Naive thymus-derived CD8-positive, alpha-beta T cell (primary cell): Measurements from ENCODE around the gene DHX34. TPM values are rescaled to one million over a fixed set of nuclear protein-coding genes. Genes with fewer than 3 reads are reported as not detected.

Experiments used
- ATAC-seq, 2 donors: fragments of 150-1000 bp; cut with Tn5 transposase in 1 of 2; sonication (Bioruptor Pico), chemical (Tn5 transposase) in 1 of 2; 1 replicate in 1 of 2; 2 replicates in 1 of 2; pipeline ENCODE4 v1.10.0; 2021; ENCODE audit warnings: mild to moderate bottlenecking in 2 of 2, moderate library complexity in 2 of 2
- POLR2A ChIA-PET: fragments of 350-600 bp; sonication (Branson Sonifier 250); formaldehyde crosslinking; loops from one replicate; lab custom pipeline; 2021; ENCODE audit warnings: antibody characterized with exemption; lab: Charles Lee
- DNase-seq, 10 donors: peaks; one replicate each; pipeline versions ENCODE4 v3.0.0 to v3.0.0-alpha.2; 2020 to 2022
- H3K27ac Mint-ChIP-seq, 10 donors: one replicate each; pipeline ENCODE4 v1.8.0; 2020 to 2022; ENCODE audit warnings: mild to moderate bottlenecking in 10 of 10, mixed read lengths in 10 of 10, moderate library complexity in 4 of 10, inconsistent platforms in 1 of 10
- H3K27me3 Mint-ChIP-seq, 5 donors: one replicate each; pipeline ENCODE4 v1.8.0; 2021 to 2022; ENCODE audit warnings: mixed read lengths in 5 of 5
- H3K36me3 Mint-ChIP-seq, 3 donors: one replicate each; pipeline ENCODE4 v1.8.0; 2020 to 2022; ENCODE audit warnings: mixed read lengths in 3 of 3, mild to moderate bottlenecking in 2 of 3, inconsistent platforms in 1 of 3
- H3K4me1 Mint-ChIP-seq, 4 donors: one replicate each; pipeline ENCODE4 v1.8.0; 2021 to 2022; ENCODE audit warnings: mixed read lengths in 4 of 4
- H3K4me3 Mint-ChIP-seq, 10 donors: one replicate each; pipeline ENCODE4 v1.8.0; 2020 to 2022; ENCODE audit warnings: mild to moderate bottlenecking in 10 of 10, mixed read lengths in 10 of 10, moderate library complexity in 6 of 10, inconsistent platforms in 1 of 10
- H3K9me3 Mint-ChIP-seq, 9 donors: one replicate each; pipeline ENCODE4 v1.8.0; 2020 to 2022; ENCODE audit warnings: mixed read lengths in 9 of 9, mild to moderate bottlenecking in 3 of 9, inconsistent platforms in 1 of 9, moderate library complexity in 1 of 9
- polyA plus RNA-seq, 3 donors: library from polyadenylated mRNA; unstranded; fragments of 300-500 nt; fragmentation: Illumina TruSeq; gene quantifications; one replicate each; pipeline ENCODE4 v1.2.3, GENCODE V29; 2021
- total RNA-seq, 8 experiments: library from RNA in 2 of 8; stranded (reverse) in 2 of 8; gene quantifications; one replicate each; pipeline ENCODE4 v1.2.3 and lab custom pipeline; 2021 to 2026

Gene DHX34
- total and polyA plus RNA-seq, 5 experiments from 2014 or later, result 3.1 to 29.6 (median 9.7) TPM

- no peak for DNase-seq
- H3K27ac Mint-ChIP-seq, result no peak overlapping the region
- ATAC-seq, result no peak
- H3K36me3 Mint-ChIP-seq, result no peaks in the 10 kb centered on the region
- peaks cover 4 to 35% (median 22%) of the 10 kb centered on the region in 5 donors for H3K27me3 Mint-ChIP-seq
- no peak overlapping the region for H3K4me3 Mint-ChIP-seq
- peaks cover 0 to 3% (median 0%) of the 10 kb centered on the region in 9 donors for H3K9me3 Mint-ChIP-seq
- POLR2A ChIA-PET, result no interaction called here
- H3K4me1 Mint-ChIP-seq, result peaks cover 0 to 7% (median 0%) of the 10 kb centered on the region in 4 donors
Measured at GRCh38 chr19:47312366-47313006, 36.6 kb upstream of the DHX34 start.

GRCh38 chr19:47313754-47314295 is 35.3 kb upstream of the DHX34 start:
- Mint-ChIP-seq H3K36me3 (no peaks in the 10 kb centered on the region), H3K4me3 (peak overlapping the region in 1 of 10 donors; percentile 60), H3K27me3 (peaks cover 4 to 42% (median 23%) of the 10 kb centered on the region in 5 donors), H3K9me3 (peaks cover 0 to 3% (median 0%) of the 10 kb centered on the region in 9 donors), H3K27ac (no peak overlapping the region), H3K4me1 (peaks cover 0 to 7% (median 0%) of the 10 kb centered on the region in 4 donors)
- ATAC-seq (no peak), DNase-seq (no peak)
- POLR2A ChIA-PET, result interaction anchor here (0.6 kb wide), 1 partner anchor 9 kb away, joined by 4 read pairs; no protein-coding TSS in a partner anchor

DNA sequence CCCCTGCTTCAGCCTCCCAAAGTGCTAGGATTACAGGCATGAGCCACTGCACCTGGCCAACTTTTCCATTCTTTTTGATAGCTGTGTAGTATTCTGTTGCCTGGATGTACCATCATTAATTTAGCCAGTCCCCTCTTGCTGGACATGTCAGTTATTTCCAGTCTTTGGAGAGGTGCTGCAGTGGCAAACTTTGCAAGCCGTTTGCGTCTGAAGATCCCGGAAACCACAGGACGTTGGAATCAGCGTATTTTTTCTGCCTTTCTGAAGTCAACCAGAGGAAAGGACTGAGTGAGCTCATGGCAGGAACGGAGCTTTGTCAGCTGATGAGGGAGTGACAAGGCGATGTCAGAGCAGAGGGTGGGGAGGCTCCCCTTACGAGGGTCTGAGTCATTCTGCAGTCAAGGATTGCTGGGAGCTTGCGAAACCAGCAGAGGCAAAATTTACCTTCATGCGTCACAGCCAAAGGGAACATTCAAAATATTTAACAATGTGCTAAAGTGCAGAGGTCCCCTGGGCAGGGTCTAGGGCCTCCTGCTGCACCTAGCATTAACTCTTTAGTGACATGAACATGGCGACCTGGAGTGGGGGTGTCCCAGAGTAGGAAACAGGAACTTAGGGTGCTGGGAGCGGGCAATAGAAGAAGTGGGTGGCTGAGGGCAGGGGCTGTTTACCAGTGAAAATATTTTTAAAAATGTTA is 33.8 kb upstream of the DHX34 start:
- Mint-ChIP-seq H3K27ac (no peak overlapping the region), H3K9me3 (peaks cover 0 to 3% (median 0%) of the 10 kb centered on the region in 9 donors), H3K27me3 (peaks cover 6 to 45% (median 20%) of the 10 kb centered on the region in 5 donors), H3K4me1 (peaks cover 0 to 7% (median 0%) of the 10 kb centered on the region in 4 donors), H3K36me3 (no peaks in the 10 kb centered on the region), H3K4me3 (peak overlapping the region in 1 of 10 donors; percentile 33)
- POLR2A ChIA-PET, result no interaction called here
- no peak for ATAC-seq
- no peak for DNase-seq

DNA sequence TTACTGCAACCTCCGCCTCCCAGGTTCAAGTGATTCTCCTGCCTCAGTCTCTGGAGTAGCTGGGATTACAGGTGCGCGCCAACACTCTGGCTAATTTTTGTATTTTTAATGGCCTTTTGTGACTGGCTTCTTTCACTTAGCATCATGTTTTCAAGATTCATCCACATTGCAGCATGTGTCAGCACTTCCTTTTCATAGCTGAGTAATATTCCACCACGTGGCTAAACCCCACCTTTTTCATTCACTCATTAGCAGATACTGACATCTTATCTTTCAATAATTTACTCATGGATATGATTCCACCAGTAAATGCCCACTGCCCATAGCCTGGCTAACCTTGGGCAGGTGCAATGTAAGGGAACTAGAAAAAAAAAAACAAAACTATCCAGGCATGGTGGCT is 32.6 kb upstream of the DHX34 start:
- peaks cover 0 to 3% (median 0%) of the 10 kb centered on the region in 9 donors for H3K9me3 Mint-ChIP-seq
- no peak for ATAC-seq
- POLR2A ChIA-PET, result interaction anchor here (0.7 kb wide), 1 partner anchor 52 kb away, joined by 3 read pairs; no protein-coding TSS in a partner anchor
- DNase-seq, result no peak
- no peak overlapping the region for H3K4me3 Mint-ChIP-seq
- H3K36me3 Mint-ChIP-seq, result peaks cover 0 to 3% (median 0%) of the 10 kb centered on the region in 3 donors
- peaks cover 0 to 7% (median 0%) of the 10 kb centered on the region in 4 donors for H3K4me1 Mint-ChIP-seq
- peaks cover 10 to 48% (median 21%) of the 10 kb centered on the region in 5 donors for H3K27me3 Mint-ChIP-seq
- H3K27ac Mint-ChIP-seq, result no peak overlapping the region

DNA sequence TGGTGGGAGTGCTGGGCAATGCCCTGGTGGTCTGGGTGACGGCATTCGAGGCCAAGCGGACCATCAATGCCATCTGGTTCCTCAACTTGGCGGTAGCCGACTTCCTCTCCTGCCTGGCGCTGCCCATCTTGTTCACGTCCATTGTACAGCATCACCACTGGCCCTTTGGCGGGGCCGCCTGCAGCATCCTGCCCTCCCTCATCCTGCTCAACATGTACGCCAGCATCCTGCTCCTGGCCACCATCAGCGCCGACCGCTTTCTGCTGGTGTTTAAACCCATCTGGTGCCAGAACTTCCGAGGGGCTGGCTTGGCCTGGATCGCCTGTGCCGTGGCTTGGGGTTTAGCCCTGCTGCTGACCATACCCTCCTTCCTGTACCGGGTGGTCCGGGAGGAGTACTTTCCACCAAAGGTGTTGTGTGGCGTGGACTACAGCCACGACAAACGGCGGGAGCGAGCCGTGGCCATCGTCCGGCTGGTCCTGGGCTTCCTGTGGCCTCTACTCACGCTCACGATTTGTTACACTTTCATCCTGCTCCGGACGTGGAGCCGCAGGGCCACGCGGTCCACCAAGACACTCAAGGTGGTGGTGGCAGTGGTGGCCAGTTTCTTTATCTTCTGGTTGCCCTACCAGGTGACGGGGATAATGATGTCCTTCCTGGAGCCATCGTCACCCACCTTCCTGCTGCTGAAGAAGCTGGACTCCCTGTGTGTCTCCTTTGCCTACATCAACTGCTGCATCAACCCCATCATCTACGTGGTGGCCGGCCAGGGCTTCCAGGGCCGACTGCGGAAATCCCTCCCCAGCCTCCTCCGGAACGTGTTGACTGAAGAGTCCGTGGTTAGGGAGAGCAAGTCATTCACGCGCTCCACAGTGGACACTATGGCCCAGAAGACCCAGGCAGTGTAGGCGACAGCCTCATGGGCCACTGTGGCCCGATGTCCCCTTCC is 28.9 kb upstream of the DHX34 start:
- peaks cover 15 to 67% (median 30%) of the 10 kb centered on the region in 5 donors for H3K27me3 Mint-ChIP-seq
- H3K9me3 Mint-ChIP-seq, result peaks cover 0 to 3% (median 0%) of the 10 kb centered on the region in 9 donors
- DNase-seq (no peak), ATAC-seq (no peak)
- peaks cover 0 to 5% (median 0%) of the 10 kb centered on the region in 3 donors for H3K36me3 Mint-ChIP-seq
- peak overlapping the region in 1 of 10 donors; percentile 65 for H3K27ac Mint-ChIP-seq
- H3K4me1 Mint-ChIP-seq, result peaks cover 0 to 7% (median 0%) of the 10 kb centered on the region in 4 donors
- H3K4me3 Mint-ChIP-seq, result peak overlapping the region in 1 of 10 donors; percentile 20
- POLR2A ChIA-PET, result no interaction called here

- H3K9me3 Mint-ChIP-seq, result peaks cover 0 to 3% (median 0%) of the 10 kb centered on the region in 9 donors
- no peak for ATAC-seq
- H3K27me3 Mint-ChIP-seq, result peaks cover 16 to 61% (median 20%) of the 10 kb centered on the region in 5 donors
- H3K4me3 Mint-ChIP-seq, result no peak overlapping the region
- peaks cover 0 to 5% (median 0%) of the 10 kb centered on the region in 3 donors for H3K36me3 Mint-ChIP-seq
- POLR2A ChIA-PET, result no interaction called here
- DNase-seq, result no peak
- H3K27ac Mint-ChIP-seq, result no peak overlapping the region
- H3K4me1 Mint-ChIP-seq, result peaks cover 0 to 2% (median 0%) of the 10 kb centered on the region in 4 donors
Measured at GRCh38 chr19:47321630-47322029, 27.5 kb upstream of the DHX34 start.

GRCh38 chr19:47322058-47322457 is 27.1 kb upstream of the DHX34 start:
- ATAC-seq, result no peak
- no peak overlapping the region for H3K4me3 Mint-ChIP-seq
- POLR2A ChIA-PET, result no interaction called here
- H3K4me1 Mint-ChIP-seq, result peaks cover 0 to 2% (median 0%) of the 10 kb centered on the region in 4 donors
- peaks cover 0 to 5% (median 0%) of the 10 kb centered on the region in 3 donors for H3K36me3 Mint-ChIP-seq
- no peak for DNase-seq
- H3K27ac Mint-ChIP-seq, result no peak overlapping the region
- H3K9me3 Mint-ChIP-seq, result peaks cover 0 to 3% (median 0%) of the 10 kb centered on the region in 9 donors
- peaks cover 16 to 60% (median 19%) of the 10 kb centered on the region in 5 donors for H3K27me3 Mint-ChIP-seq

DNA sequence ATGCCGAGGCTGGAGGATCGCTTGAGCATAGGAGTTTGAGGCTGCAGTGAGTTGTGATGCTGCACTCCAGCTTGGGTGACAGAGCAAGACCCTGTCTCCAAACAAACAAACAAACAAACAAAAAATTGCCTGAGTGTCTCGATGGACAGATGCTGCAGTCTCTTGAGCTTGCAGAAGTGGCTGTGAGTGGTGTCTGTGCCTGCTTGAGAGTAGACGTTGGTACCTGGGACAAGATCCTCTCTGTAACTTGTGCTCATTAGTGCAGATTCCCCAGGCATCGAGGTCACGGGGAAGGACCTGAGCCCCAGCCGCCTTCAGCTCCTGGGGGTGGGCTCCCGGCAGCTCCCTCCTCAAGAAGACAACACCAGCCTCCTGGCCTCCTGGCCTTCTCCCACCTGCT is 25.7 kb upstream of the DHX34 start:
- POLR2A ChIA-PET, result no interaction called here

DNA sequence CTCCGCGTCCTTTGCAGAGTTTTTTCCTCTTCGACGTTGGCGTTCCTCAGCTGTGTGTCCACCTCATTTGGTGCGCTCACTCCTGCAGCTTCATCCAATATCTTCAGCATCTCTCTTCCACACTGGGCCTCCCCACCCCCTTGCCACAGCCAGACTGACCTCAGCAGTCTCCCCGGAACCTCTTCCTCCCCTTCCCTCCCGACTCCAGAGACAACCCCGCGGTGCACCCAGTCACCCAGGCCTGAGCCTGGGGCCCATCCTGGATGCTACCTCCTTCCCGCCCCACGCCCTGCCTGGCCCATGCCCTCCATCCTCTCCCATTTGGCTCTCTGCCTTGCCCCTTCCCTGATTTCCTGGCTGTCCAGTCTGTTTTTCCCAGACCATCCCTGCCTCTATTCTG is 25.2 kb upstream of the DHX34 start:
- POLR2A ChIA-PET, result no interaction called here
- H3K4me3 Mint-ChIP-seq, result no peak overlapping the region
- H3K36me3 Mint-ChIP-seq, result peaks cover 0 to 5% (median 0%) of the 10 kb centered on the region in 3 donors
- peaks cover 15 to 53% (median 19%) of the 10 kb centered on the region in 5 donors for H3K27me3 Mint-ChIP-seq
- DNase-seq (no peak), ATAC-seq (no peak)
- H3K27ac Mint-ChIP-seq, result peak overlapping the region in 2 of 10 donors; percentile 29
- H3K9me3 Mint-ChIP-seq, result peaks cover 0 to 3% (median 0%) of the 10 kb centered on the region in 9 donors
- H3K4me1 Mint-ChIP-seq, result peaks cover 0 to 2% (median 0%) of the 10 kb centered on the region in 4 donors

More for the DNA sequence above, 25.7 kb upstream of the DHX34 start:
- Mint-ChIP-seq H3K4me1 (peaks cover 0 to 2% (median 0%) of the 10 kb centered on the region in 4 donors), H3K4me3 (no peak overlapping the region), H3K27me3 (peaks cover 15 to 55% (median 19%) of the 10 kb centered on the region in 5 donors), H3K27ac (no peak overlapping the region), H3K36me3 (peaks cover 0 to 5% (median 0%) of the 10 kb centered on the region in 3 donors), H3K9me3 (peaks cover 0 to 3% (median 0%) of the 10 kb centered on the region in 9 donors)
- no peak for ATAC-seq
- no peak for DNase-seq

GRCh38 chr19:47324502-47324901 is 24.6 kb upstream of the DHX34 start:
- H3K27me3 Mint-ChIP-seq, result peaks cover 15 to 50% (median 19%) of the 10 kb centered on the region in 5 donors
- no peak for ATAC-seq
- POLR2A ChIA-PET, result no interaction called here
- H3K36me3 Mint-ChIP-seq, result peaks cover 0 to 5% (median 0%) of the 10 kb centered on the region in 3 donors
- peaks cover 0 to 2% (median 0%) of the 10 kb centered on the region in 4 donors for H3K4me1 Mint-ChIP-seq
- H3K4me3 Mint-ChIP-seq, result no peak overlapping the region
- no peak for DNase-seq
- peaks cover 0 to 3% (median 0%) of the 10 kb centered on the region in 9 donors for H3K9me3 Mint-ChIP-seq
- no peak overlapping the region for H3K27ac Mint-ChIP-seq

- H3K27me3 Mint-ChIP-seq, result peaks cover 0 to 11% (median 1%) of the 10 kb centered on the region in 5 donors
- peaks cover 0 to 10% (median 3%) of the 10 kb centered on the region in 4 donors for H3K4me1 Mint-ChIP-seq
- ATAC-seq, result no peak
- peak overlapping the region in 1 of 10 donors; percentile 48 for H3K4me3 Mint-ChIP-seq
- no peaks in the 10 kb centered on the region for H3K36me3 Mint-ChIP-seq
- no peak for DNase-seq
- no peak overlapping the region for H3K27ac Mint-ChIP-seq
- H3K9me3 Mint-ChIP-seq, result no peaks in the 10 kb centered on the region
- POLR2A ChIA-PET, result interaction anchor here (0.7 kb wide), 1 partner anchor 362 kb away, joined by 3 read pairs; no protein-coding TSS in a partner anchor
Measured at GRCh38 chr19:47330466-47330869, 18.6 kb upstream of the DHX34 start.
